Spleen (tissue), 11 donors: ENCODE measurements around the gene PRIM2. TPM values are rescaled to one million over a fixed set of nuclear protein-coding genes. Genes with fewer than 3 reads are reported as not detected.
"Not testable (repeated sequence)": the region's sequence is repeated elsewhere in the genome, so short reads cannot be mapped to it uniquely, and the experiment has no call there.

Source experiments
- DNase-seq: peaks from one replicate; pipeline ENCODE4 v3.0.0-alpha.2; 2020
- H3K27ac ChIP-seq, 8 donors: fragments of 200-600 bp; sonication (generic) in 7 of 8; 1 replicate in 4 of 8; 2 replicates in 4 of 8; pipeline versions ENCODE4 v1.5.0 to v1.8.0; 2016 to 2021; ENCODE audit warnings: inconsistent platforms in 4 of 8, mild to moderate bottlenecking in 4 of 8, moderate library complexity in 1 of 8
- H3K27me3 ChIP-seq, 7 donors: fragments of 200-600 bp; sonication (generic) in 6 of 7; replicated peaks in 1 of 7; 1 replicate in 4 of 7; 2 replicates in 3 of 7; pipeline versions ENCODE4 v1.5.0 to v1.8.0; 2016 to 2021; ENCODE audit warnings: inconsistent platforms in 3 of 7, mild to moderate bottlenecking in 1 of 7
- H3K36me3 ChIP-seq, 6 donors: fragments of 200-600 bp; sonication (generic) in 5 of 6; 1 replicate in 4 of 6; 2 replicates in 2 of 6; pipeline versions ENCODE4 v1.5.0 to v1.8.0; 2016 to 2021; ENCODE audit warnings: inconsistent platforms in 2 of 6
- H3K4me1 ChIP-seq, 6 donors: fragments of 200-600 bp; sonication (generic) in 5 of 6; 1 replicate in 3 of 6; 2 replicates in 3 of 6; pipeline versions ENCODE4 v1.5.0 to v1.8.0; 2016 to 2021; ENCODE audit warnings: inconsistent platforms in 3 of 6
- H3K4me3 ChIP-seq, 8 donors: fragments of 200-600 bp; sonication (generic) in 7 of 8; 1 replicate in 4 of 8; 2 replicates in 4 of 8; pipeline versions ENCODE4 v1.5.0 to v1.8.0; 2016 to 2021; ENCODE audit warnings: inconsistent platforms in 4 of 8, mild to moderate bottlenecking in 4 of 8, moderate library complexity in 2 of 8
- H3K9me3 ChIP-seq, 8 donors: fragments of 200-600 bp; sonication (generic) in 7 of 8; 1 replicate in 4 of 8; 2 replicates in 4 of 8; pipeline versions ENCODE4 v1.5.0 to v1.8.0; 2016 to 2021; ENCODE audit warnings: inconsistent platforms in 4 of 8
- WGBS, 5 donors: extraction: QIAGEN DNeasy Blood & Tissue Kit in 3 of 5; methylation state at CpG; one replicate each; pipeline versions ENCODE4 v1.1.5 to v1.1.7; 2013 to 2018; 5-methylcytosine and 5-hydroxymethylcytosine counted together
- intact Hi-C: fragments of 100-400 bp; cut with DNase I; formaldehyde crosslinking; loops from one replicate; pipeline ENCODE4 v1.15.0; 2023; ENCODE audit warnings: low total_unique reads
- polyA plus RNA-seq, 3 donors: library from polyadenylated mRNA; stranded (reverse); fragments of 200-250 nt; gene quantifications; one replicate each; pipeline ENCODE4 v1.2.1, GENCODE V29; 2013
- total RNA-seq, 7 donors: library from RNA; depleted of rRNA in 3 of 7; stranded (reverse); fragments of >200 nt in 3 of 7; fragmentation: NEBNext Ultra II Directional in 4 of 7; extraction: Animal tissue kit (Norgen Biotek cat#: 25700) in 4 of 7; gene quantifications; one replicate each; pipeline versions ENCODE4 v1.1.0 to v1.2.1, GENCODE V29; 2016 to 2021
- donor health status: healthy with polysubstance abuse.
- donor health status: DM: no; HTN: no; CAD: no; lungs with moderate emphysema.
- donor health status: DM: no; HTN: no; CAD: no.
- donor health status: Bipolar disorder and iron deficiency.
- donor health status: healthy.
- donor health status: DM: no; HTN: no; CAD: no.
- donor health status: DM: yes; HTN: yes; CAD: no.

PRIM2 gene
- total and polyA plus RNA-seq, 10 donors = 6.0 to 20.2 (median 13.9) TPM

DNA sequence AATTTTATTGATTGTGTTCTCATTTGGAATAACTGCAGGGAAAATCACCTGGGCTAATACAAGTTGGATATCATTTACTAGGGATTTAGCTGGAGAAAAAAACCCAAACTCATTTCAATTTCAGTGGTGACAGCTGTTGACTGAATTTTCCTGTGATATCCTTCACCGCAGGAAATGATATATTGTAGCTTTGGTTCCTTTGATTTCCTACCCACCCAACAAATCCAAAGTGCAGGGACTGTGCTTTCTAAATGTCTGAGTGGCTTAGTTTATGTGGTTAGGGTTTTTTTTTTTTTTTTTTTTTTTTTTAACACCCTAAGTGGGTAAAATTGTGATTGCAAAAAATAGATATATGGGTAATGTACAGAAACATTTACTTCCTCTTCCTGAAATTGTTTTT is 203.7 kb downstream of the PRIM2 start:
- H3K4me3 ChIP-seq, H3K9me3 ChIP-seq, DNase-seq, intact Hi-C loops, H3K27me3 ChIP-seq, H3K27ac ChIP-seq, H3K36me3 ChIP-seq, H3K4me1 ChIP-seq: not testable (repeated sequence)
- 22 to 38% (median 35%) methylated on average over 1 of the region's 1 CpG for WGBS, 5 donors

DNA sequence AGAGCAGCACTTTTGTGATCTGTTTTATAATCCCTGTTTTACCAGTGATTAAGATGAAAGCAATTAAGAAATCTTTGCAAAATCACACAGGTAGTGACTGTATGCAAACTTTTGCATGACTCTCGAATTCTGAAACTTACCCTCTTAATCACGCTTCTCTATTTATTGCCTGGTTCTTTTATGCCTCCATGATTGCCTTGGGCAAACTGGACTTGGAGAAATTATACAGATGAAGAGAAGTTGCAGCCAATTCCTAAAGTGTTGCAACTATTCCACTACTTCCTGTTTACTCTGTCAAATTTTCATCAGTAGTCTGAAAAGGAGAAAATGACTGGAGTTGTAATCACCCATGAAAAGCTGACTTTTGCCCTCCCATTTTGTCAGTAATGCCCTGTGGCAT is 205.8 kb downstream of the PRIM2 start:
- H3K36me3 ChIP-seq, H3K4me3 ChIP-seq, H3K9me3 ChIP-seq, H3K27me3 ChIP-seq, H3K4me1 ChIP-seq, H3K27ac ChIP-seq, intact Hi-C loops, DNase-seq: not testable (repeated sequence)
- WGBS, 5 donors = 72 to 85% (median 80%) methylated on average over 2 of the region's 2 CpGs

DNA sequence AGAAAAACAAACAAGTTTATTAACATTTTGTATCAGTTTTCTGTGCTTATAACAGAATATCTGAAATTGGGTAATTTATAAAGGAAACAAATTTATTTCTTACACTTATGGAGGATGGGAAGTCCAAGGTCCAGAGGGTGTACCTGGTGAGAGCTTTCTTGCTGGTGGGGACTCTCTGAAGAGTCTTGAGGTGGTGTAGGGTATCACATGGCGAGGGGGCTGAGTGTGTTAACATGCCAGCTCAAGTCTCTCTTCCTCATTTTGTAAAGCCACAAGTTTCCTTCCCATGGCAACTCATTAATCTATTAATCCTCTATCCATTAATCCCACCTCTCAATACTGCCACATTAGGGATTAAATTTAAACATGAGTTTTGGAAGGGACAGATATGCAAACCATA is 212.3 kb downstream of the PRIM2 start:
- H3K4me3 ChIP-seq, H3K4me1 ChIP-seq, intact Hi-C loops, H3K9me3 ChIP-seq, DNase-seq, H3K36me3 ChIP-seq, H3K27me3 ChIP-seq, H3K27ac ChIP-seq: not testable (repeated sequence)
- 68 to 75% methylated on average over 1 of the region's 1 CpG; no CpG with 5 or more reads in 3 of the 5 donors for WGBS, 5 donors

DNA sequence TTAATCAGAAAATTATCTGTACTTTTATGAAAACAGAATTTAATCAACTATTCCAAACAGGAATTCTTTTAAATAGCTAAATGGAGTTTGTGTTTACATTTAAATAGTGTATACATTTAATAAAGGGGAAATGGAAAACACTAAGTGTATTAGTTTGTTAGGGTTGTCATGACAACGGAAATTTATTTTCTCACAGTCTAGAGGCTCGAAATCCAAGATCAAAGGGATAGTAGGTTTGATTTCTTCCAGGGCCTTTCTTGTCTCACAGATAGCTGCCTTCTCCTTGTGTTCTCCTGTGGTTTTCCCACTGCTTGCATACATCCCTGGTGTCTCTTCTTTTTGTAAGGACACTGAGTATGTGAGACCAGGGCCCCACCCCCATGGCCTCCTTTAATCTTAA is 215.2 kb downstream of the PRIM2 start:
- H3K27ac ChIP-seq, H3K9me3 ChIP-seq, H3K27me3 ChIP-seq, DNase-seq, H3K36me3 ChIP-seq, H3K4me3 ChIP-seq, H3K4me1 ChIP-seq, intact Hi-C loops: not testable (repeated sequence)
- WGBS, 5 donors = 87 to 96% (median 91%) methylated on average over 2 of the region's 2 CpGs

DNA sequence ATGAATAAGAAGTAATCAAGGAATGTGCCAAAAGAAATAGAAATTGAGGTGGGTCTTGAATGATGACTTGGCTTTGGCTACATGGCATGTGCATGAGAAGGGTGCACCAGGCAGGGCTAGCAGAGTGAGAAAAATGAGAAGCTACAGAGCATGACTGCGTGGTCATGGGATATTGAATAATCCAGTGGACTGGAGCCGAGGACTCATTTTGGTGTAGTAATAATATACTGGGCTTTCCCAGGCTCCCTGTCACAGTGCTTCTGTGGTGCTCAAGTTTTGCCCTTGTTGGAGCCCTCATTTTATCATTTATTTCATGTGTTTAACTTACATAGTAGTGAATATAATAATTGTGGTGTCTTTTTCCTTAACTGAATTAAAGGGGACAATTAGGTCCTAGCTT is 217.7 kb downstream of the PRIM2 start:
- intact Hi-C loops, H3K9me3 ChIP-seq, H3K27ac ChIP-seq, H3K27me3 ChIP-seq, DNase-seq, H3K4me1 ChIP-seq, H3K4me3 ChIP-seq: not testable (repeated sequence)
- peaks cover 0 to 17% (median 0%) of the 10 kb centered on the region in 6 donors for H3K36me3 ChIP-seq
- 83 to 100% (median 90%) methylated on average over 1 to 2 of the region's 2 CpGs; no CpG with 5 or more reads in 1 of the 5 donors for WGBS, 5 donors

DNA sequence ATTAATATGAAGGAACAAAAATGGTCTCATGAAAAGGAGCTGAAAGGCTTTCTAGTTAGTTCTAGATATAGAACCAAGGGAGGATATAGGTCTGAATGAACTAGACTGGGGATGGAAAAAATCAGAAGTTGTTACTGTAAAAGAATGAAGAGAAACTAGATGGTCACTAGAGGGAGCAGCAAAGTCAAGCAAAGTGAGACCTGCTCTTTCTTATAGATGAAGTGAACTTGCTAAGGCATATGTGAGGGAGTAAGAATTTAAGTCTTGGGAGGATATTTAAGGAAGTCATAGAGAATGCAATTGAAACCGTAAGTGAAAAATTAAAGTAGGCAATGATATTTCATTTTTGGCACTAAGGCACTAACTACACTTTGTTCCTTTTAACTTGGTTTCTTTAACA is 218.6 kb downstream of the PRIM2 start:
- H3K27ac ChIP-seq, H3K27me3 ChIP-seq, H3K4me3 ChIP-seq, H3K9me3 ChIP-seq, DNase-seq, intact Hi-C loops, H3K4me1 ChIP-seq: not testable (repeated sequence)
- peaks cover 0 to 17% (median 0%) of the 10 kb centered on the region in 6 donors for H3K36me3 ChIP-seq
- 46 to 70% (median 59%) methylated on average over 1 of the region's 1 CpG for WGBS, 5 donors

DNA sequence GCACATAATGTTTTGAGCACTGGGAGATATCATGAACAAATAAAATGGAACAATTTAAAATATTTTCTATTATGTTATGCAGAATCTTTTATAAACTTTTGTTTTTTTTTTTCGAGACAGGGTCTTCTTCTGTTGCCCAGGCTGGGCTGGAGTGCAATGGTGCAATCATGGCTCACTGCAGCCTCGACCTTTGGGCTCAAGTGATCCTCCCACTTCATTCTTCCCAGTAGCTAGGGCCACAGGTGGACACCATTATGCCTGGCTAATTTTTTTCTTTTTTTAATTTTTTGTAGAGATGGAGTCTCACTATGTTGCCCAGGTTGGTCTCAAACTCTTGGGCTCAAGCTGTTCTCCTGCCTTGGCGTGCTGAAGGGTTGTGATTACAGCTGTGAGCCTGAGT is 220.5 kb downstream of the PRIM2 start:
- intact Hi-C loops, H3K4me1 ChIP-seq, H3K9me3 ChIP-seq, H3K27me3 ChIP-seq, DNase-seq, H3K27ac ChIP-seq, H3K4me3 ChIP-seq: not testable (repeated sequence)
- WGBS, 5 donors = 92 to 96% (median 96%) methylated on average over 3 of the region's 3 CpGs
- peaks cover 0 to 17% (median 0%) of the 10 kb centered on the region in 6 donors for H3K36me3 ChIP-seq

DNA sequence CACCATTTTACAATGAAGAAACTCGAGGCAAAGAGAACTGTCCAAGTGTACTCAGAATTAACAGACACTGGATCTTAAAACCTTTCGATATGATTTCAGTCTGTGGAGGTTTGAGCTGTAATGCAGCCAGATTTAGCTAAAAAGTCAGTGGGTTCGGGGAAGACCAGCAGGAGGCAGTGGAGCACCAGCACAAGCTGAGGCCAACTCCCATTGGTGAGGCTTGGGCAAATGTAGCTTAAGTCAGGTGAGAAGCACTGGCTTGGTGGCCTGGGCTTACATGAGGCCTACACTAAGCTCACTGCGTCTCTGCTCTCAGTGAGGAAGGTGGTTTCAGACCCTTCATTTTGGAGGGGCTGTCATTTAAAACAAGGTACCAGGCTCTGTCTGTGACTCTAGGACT is 234.5 kb downstream of the PRIM2 start:
- H3K9me3 ChIP-seq, H3K27me3 ChIP-seq, intact Hi-C loops, H3K27ac ChIP-seq, H3K36me3 ChIP-seq, H3K4me1 ChIP-seq, H3K4me3 ChIP-seq, DNase-seq: not testable (repeated sequence)
- 80 to 97% (median 91%) methylated on average over 1 to 3 of the region's 4 CpGs; no CpG with 5 or more reads in 1 of the 5 donors for WGBS, 5 donors

DNA sequence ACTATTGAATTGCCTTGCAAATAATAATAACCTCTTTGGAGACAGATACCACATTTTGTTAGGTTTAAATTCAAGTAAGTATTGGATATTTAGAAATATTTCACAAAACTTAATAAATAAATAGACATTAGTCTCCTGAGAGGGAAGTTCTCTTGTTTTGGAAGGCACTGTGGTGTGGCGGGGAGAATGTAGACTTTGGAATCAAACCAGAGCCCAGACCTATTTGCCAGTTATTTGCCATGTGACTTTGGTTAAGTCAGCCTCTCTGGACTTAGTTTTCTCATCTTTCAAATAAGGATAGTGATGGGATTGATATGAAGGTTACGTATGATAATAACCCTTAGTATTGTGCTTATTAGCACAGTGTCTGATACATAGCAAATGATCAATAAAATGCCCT is 240.4 kb downstream of the PRIM2 start:
- 97 to 100% (median 98%) methylated on average over 2 of the region's 2 CpGs for WGBS, 5 donors
- H3K27me3 ChIP-seq, DNase-seq: not testable (repeated sequence)

DNA sequence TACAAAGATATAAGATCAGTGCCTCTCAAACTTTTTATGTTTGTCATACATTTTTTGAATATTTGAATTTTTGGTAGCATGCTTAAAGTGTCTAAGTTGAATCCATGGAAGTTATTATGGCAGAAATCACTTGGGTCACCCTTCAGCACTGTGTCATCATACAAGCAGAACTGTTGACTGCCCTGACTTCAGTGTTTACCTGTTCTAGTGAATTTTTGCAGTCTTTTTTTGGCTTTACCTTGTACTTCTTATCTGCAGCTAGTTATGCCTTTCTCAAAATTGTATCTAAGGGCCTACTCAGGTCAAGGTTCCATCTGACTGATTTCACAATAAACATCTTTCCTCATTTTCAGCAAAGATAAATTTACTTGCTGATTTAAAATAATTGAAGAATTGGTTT is 241.7 kb downstream of the PRIM2 start:
- intact Hi-C loops, H3K4me1 ChIP-seq, H3K27me3 ChIP-seq, H3K9me3 ChIP-seq, DNase-seq, H3K36me3 ChIP-seq, H3K4me3 ChIP-seq, H3K27ac ChIP-seq: not testable (repeated sequence)

More for the DNA sequence above, 240.4 kb downstream of the PRIM2 start:
- intact Hi-C loops, H3K27ac ChIP-seq, H3K9me3 ChIP-seq, H3K36me3 ChIP-seq, H3K4me3 ChIP-seq, H3K4me1 ChIP-seq: not testable (repeated sequence)

DNA sequence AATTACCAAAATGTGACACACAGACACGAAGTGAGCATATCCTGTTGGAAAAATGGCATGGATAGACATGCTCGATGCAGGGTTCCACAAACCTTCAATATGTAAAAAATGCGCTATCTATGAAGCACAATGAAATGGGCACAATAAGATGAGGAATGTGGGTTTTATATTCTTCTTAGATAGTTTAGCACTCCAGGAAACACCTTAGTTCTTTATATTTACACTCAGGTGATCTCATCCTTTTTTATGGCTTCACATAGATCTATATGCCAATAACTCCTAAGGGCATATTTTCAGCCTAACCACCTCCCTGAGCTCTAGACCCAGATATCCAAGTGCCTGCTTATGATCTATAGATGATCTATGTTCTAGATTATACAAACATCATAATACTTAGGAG is 244.8 kb downstream of the PRIM2 start:
- H3K36me3 ChIP-seq, H3K27me3 ChIP-seq, H3K27ac ChIP-seq, H3K4me1 ChIP-seq, DNase-seq, intact Hi-C loops, H3K4me3 ChIP-seq, H3K9me3 ChIP-seq: not testable (repeated sequence)
- 95 to 98% (median 97%) methylated on average over 3 of the region's 3 CpGs for WGBS, 5 donors

DNA sequence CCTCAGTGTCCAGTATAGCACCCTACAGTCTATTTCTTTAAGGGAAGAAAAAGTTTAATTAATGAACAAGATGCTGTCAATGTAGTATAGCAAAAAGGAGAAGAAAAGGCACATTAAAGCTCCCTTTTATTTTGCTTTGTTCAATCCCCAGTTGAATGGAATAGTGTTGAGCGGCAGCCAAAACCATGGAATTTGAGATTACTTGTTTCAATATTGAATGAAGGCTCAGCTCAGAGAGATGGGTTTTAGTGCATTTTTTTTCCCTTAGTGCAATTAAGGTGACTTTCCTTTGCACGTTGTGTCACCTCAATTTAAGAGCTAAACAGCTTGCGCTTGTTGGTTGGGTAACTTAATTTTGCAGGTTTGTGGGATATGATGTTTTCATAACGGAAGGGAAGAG is 254.7 kb downstream of the PRIM2 start:
- H3K4me1 ChIP-seq, H3K9me3 ChIP-seq, H3K36me3 ChIP-seq, DNase-seq, H3K4me3 ChIP-seq, H3K27me3 ChIP-seq, intact Hi-C loops, H3K27ac ChIP-seq: not testable (repeated sequence)
- WGBS, 5 donors = 94 to 99% (median 97%) methylated on average over 4 of the region's 4 CpGs
